Heart left ventricle (tissue), 13 donors: ENCODE data around the gene ZNF689.

Experiments
- CTCF ChIP-seq, 12 donors: fragments of 200-600 bp; sonication (generic) in 4 of 12; IDR thresholded peaks; one replicate each; pipeline versions ENCODE4 v1.5.0 to v1.8.0; 2018 to 2022; ENCODE audit warnings: antibody characterized with exemption in 12 of 12, mild to moderate bottlenecking in 5 of 12
- POLR2A ChIP-seq, 2 donors: fragments of 450-650 bp; IDR thresholded peaks; one replicate each; pipeline ENCODE4 v1.6.1; 2017; ENCODE audit warnings: antibody characterized with exemption in 2 of 2, mild to moderate bottlenecking in 2 of 2, moderate library complexity in 2 of 2
- donor health status: ischemic (EF 13 %, LVEDD 7.1; RV severe dilation, severe dysfunction).
- donor health status: DM: no; HTN: yes; CAD: no.
- donor health status: DM: no; HTN: no; CAD: no.
- donor health status: ischemic (EF 25% LVEDD 6.9; RV normal size, moderate dysfunction).
- donor health status: ischemic (EF 25% LVEDD 5.7; RV mildly dilated, moderate dysfunction).
- donor health status: ischemic (EF 35%, LVEDD 5.7; RV mildly dilated, moderate dysfunction).
- donor health status: nonischemic (EF 11% LVEDD 7.7; RV severe dilation, severe dysfunction).
- donor health status: DM: yes; HTN: yes; CAD: no.
- donor health status: PGD.
- donor health status: ischemic (EF 29% LVEDD 5.4; RV normal size, mild dysfunction).
- donor health status: nonischemic (EF 23%, LVEDD 6.1; RV moderate dilation, normal function).

- TF ChIP-seq CTCF (IDR thresholded peaks at IDR 0.05): no peak
- no peak for TF ChIP-seq POLR2A (IDR thresholded peaks at IDR 0.05)
Measured at GRCh38 chr16:30644334-30644830, 34.2 kb upstream of the ZNF689 start.
